Right cardiac atrium (tissue), 5 donors: ENCODE results near the gene STK16. TPM values are rescaled to one million over a fixed set of nuclear protein-coding genes. Genes with fewer than 3 reads are reported as not detected.

Experiments
- ATAC-seq, 2 donors: fragments of 200-7000 bp; cut with Tn5 transposase; one replicate each; pipeline versions ENCODE4 v1.8.0 to v1.9.1; 2020; ENCODE audit warnings: moderate library complexity in 2 of 2, mild to moderate bottlenecking in 1 of 2
- DNase-seq, 3 donors: peaks; one replicate each; pipeline ENCODE4 v3.0.0-alpha.2; 2020
- H3K27ac ChIP-seq: one replicate; pipeline ENCODE4 v1.5.1; 2013; ENCODE audit warnings: mild to moderate bottlenecking, low read length, control low read depth, moderate library complexity
- H3K27me3 ChIP-seq: one replicate; pipeline ENCODE4 v1.6.1; 2013; ENCODE audit not compliant: control insufficient read depth, insufficient read depth
- H3K4me1 ChIP-seq: one replicate; pipeline ENCODE4 v1.6.1; 2013; ENCODE audit warnings: low read length; ENCODE audit not compliant: control insufficient read depth, insufficient read depth
- H3K4me3 ChIP-seq: one replicate; pipeline ENCODE4 v1.5.1; 2013; ENCODE audit warnings: low read length, control low read depth
- H3K9me3 ChIP-seq: one replicate; pipeline ENCODE4 v1.6.1; 2013; ENCODE audit warnings: low read length; ENCODE audit not compliant: control insufficient read depth
- WGBS: extraction: QIAGEN DNeasy Blood & Tissue Kit; methylation state at CpG from one replicate; pipeline ENCODE4 v1.1.7; 2013; 5-methylcytosine and 5-hydroxymethylcytosine counted together
- intact Hi-C, 4 donors: fragments of 100-400 bp; cut with DNase I; formaldehyde crosslinking; loops; one replicate each; pipeline versions ENCODE4 v1.11.0 to v1.14.0; 2022 to 2023
- polyA plus RNA-seq: library from polyadenylated mRNA; stranded (reverse); fragments of 200-250 nt; gene quantifications from one replicate; pipeline ENCODE4 v1.2.3, GENCODE V29; 2013
- total RNA-seq, 4 donors: library from RNA; stranded (reverse); fragmentation: NEBNext Ultra II Directional; extraction: Animal tissue kit (Norgen Biotek cat#: 25700); gene quantifications; one replicate each; pipeline ENCODE4 v1.2.1, GENCODE V29; 2021
- donor health status: healthy with polysubstance abuse.
- donor health status: DM: no; HTN: yes; CAD: no.
- donor health status: DM: no; HTN: no; CAD: no.
- donor health status: DM: no; HTN: yes; CAD: no; lungs with severe emphysema.
- donor health status: DM: yes; HTN: yes; CAD: no.

STK16 gene
- total and polyA plus RNA-seq, 5 donors: 17.5 to 22.2 (median 19.4) TPM

GRCh38 chr2:219246559-219246958, 1.3 kb downstream of the STK16 start:
- Histone ChIP-seq H3K27ac (no peak overlapping the region), H3K4me1 (peaks cover 15% of the 10 kb centered on the region), H3K4me3 (no peak overlapping the region), H3K27me3 (no peaks in the 10 kb centered on the region), H3K9me3 (no peaks in the 10 kb centered on the region)
- ATAC-seq (no peak), DNase-seq (peak in 1 of 3 donors; percentile 33)
- WGBS: 93% methylated on average over 10 of the region's 10 CpGs
- intact Hi-C loops: loop anchor here in 1 of 4 donors (10.0 kb wide), 1 partner anchor 48 kb away; no protein-coding TSS in a partner anchor

- no peaks in the 10 kb centered on the region for H3K27me3 ChIP-seq
- H3K4me3 ChIP-seq: no peak overlapping the region
- H3K27ac ChIP-seq: no peak overlapping the region
- intact Hi-C loops: loop anchor here in 1 of 4 donors (10.0 kb wide), 1 partner anchor 47 kb away; no protein-coding TSS in a partner anchor
- 84% methylated on average over 17 of the region's 17 CpGs for WGBS
- H3K4me1 ChIP-seq: peaks cover 15% of the 10 kb centered on the region
- ATAC-seq: no peak
- H3K9me3 ChIP-seq: no peaks in the 10 kb centered on the region
- peak in 1 of 3 donors; percentile 38 for DNase-seq
Observed at GRCh38 chr2:219247678-219248642, 2.7 kb downstream of the STK16 start.

GRCh38 chr2:219248845-219249202, 3.5 kb downstream of the STK16 start:
- Histone ChIP-seq H3K27ac (peak overlapping the region; percentile 84), H3K27me3 (no peaks in the 10 kb centered on the region), H3K4me1 (peaks cover 15% of the 10 kb centered on the region), H3K4me3 (no peak overlapping the region), H3K9me3 (no peaks in the 10 kb centered on the region)
- DNase-seq (peak in 1 of 3 donors; percentile 23), ATAC-seq (no peak)
- intact Hi-C loops: loop anchor here in 1 of 4 donors (10.0 kb wide), 1 partner anchor 46 kb away; no protein-coding TSS in a partner anchor
- 77% methylated on average over 2 of the region's 2 CpGs for WGBS

- H3K9me3 ChIP-seq: no peaks in the 10 kb centered on the region
- intact Hi-C loops: loop anchor here in 1 of 4 donors (10.0 kb wide), 1 partner anchor 45 kb away; no protein-coding TSS in a partner anchor
- no peaks in the 10 kb centered on the region for H3K27me3 ChIP-seq
- peak in 1 of 2 donors; percentile 35 for ATAC-seq
- H3K4me3 ChIP-seq: no peak overlapping the region
- H3K27ac ChIP-seq: peak overlapping the region; percentile 84
- WGBS: 31% methylated on average over 7 of the region's 7 CpGs
- H3K4me1 ChIP-seq: peaks cover 15% of the 10 kb centered on the region
- peak; percentile 62 to 84 (median 82) for DNase-seq
Observed at GRCh38 chr2:219249203-219249980, 4.1 kb downstream of the STK16 start.

GRCh38 chr2:219250049-219250781, 4.9 kb downstream of the STK16 start:
- 88% methylated on average over 22 of the region's 22 CpGs for WGBS
- ATAC-seq (no peak), DNase-seq (peak in 1 of 3 donors; percentile 54)
- no peak overlapping the region for H3K4me3 ChIP-seq
- intact Hi-C loops: no loop called here
- no peaks in the 10 kb centered on the region for H3K27me3 ChIP-seq
- peaks cover 15% of the 10 kb centered on the region for H3K4me1 ChIP-seq
- H3K27ac ChIP-seq: peak overlapping the region; percentile 84
- H3K9me3 ChIP-seq: no peaks in the 10 kb centered on the region

- Histone ChIP-seq H3K9me3 (no peaks in the 10 kb centered on the region), H3K27ac (peak overlapping the region; percentile 0), H3K4me1 (peaks cover 12% of the 10 kb centered on the region), H3K4me3 (no peak overlapping the region), H3K27me3 (no peaks in the 10 kb centered on the region)
- 62% methylated on average over 6 of the region's 6 CpGs for WGBS
- no peak for DNase-seq
- ATAC-seq: no peak
- intact Hi-C loops: no loop called here
Observed at GRCh38 chr2:219251656-219252055, 6.4 kb downstream of the STK16 start.

- Histone ChIP-seq H3K27me3 (no peaks in the 10 kb centered on the region), H3K4me1 (peaks cover 12% of the 10 kb centered on the region), H3K4me3 (no peak overlapping the region), H3K27ac (peak overlapping the region; percentile 0), H3K9me3 (no peaks in the 10 kb centered on the region)
- 55% methylated on average over 5 of the region's 5 CpGs for WGBS
- peak in 1 of 3 donors; percentile 27 for DNase-seq
- intact Hi-C loops: no loop called here
- ATAC-seq: no peak
Observed at GRCh38 chr2:219252084-219252483, 6.8 kb downstream of the STK16 start.

GRCh38 chr2:219252570-219252899, 7.3 kb downstream of the STK16 start:
- WGBS: 13% methylated on average over 9 of the region's 9 CpGs
- H3K27ac ChIP-seq: peak overlapping the region; percentile 27
- intact Hi-C loops: no loop called here
- ATAC-seq: no peak
- peak overlapping the region; percentile 56 for H3K4me3 ChIP-seq
- no peak for DNase-seq
- H3K4me1 ChIP-seq: peaks cover 12% of the 10 kb centered on the region
- H3K9me3 ChIP-seq: no peaks in the 10 kb centered on the region
- H3K27me3 ChIP-seq: no peaks in the 10 kb centered on the region

GRCh38 chr2:219252900-219253752, 7.8 kb downstream of the STK16 start, which contains the start of gene TUBA4B:
Gene TUBA4B (plus strand): TSS chr2:219253243. CDS start chr2:219253408, 165 bp downstream.
- WGBS: 1% methylated on average over 49 of the region's 49 CpGs
- DNase-seq (peak; percentile 46 to 79 (median 73)), ATAC-seq (peak; percentile 35 to 43)
- intact Hi-C loops: no loop called here
- Histone ChIP-seq H3K4me3 (peak within 1 kb of the TSS; percentile 56), H3K9me3 (no peaks in the 10 kb centered on the region), H3K27me3 (no peaks in the 10 kb centered on the region), H3K4me1 (peaks cover 12% of the 10 kb centered on the region), H3K27ac (peak within 1 kb of the TSS; percentile 50)
